Measurements from ENCODE around the gene S100B. TPM values are rescaled to one million over a fixed set of nuclear protein-coding genes. Genes with fewer than 3 reads are reported as not detected.

The S100B gene
- total and polyA plus RNA-seq, 9 of the 15 experiments (the other 6 are each of a cell fraction or from before 2014, with no cell fraction given): not detected

GRCh38 chr21:46616050-46616449 is 11.2 kb upstream of the S100B start:
- BruUV-seq (replicated peaks): no TSS peak
- no peak overlapping the region for H3K4me2 ChIP-seq (ENCODE audit: insufficient read depth, low read length)
- no peaks in the 10 kb centered on the region; the same call in 1 of the 2 replicates for H3K9me3 ChIP-seq (replicated peaks; ENCODE audit: control insufficient read depth, insufficient read depth, low read depth, low read length)
- H3K4me1 ChIP-seq (replicated peaks in 1 of 2; ENCODE audit: control insufficient read depth in 2 of 2, insufficient read depth in 2 of 2, low read length in 2 of 2): no peaks in the 10 kb centered on the region
- FAIRE-seq: no peak
- intact Hi-C loops (cut with micrococcal nuclease): no loop called here
- no peaks in the 10 kb centered on the region for H3K79me2 ChIP-seq (ENCODE audit: control insufficient read depth, insufficient read depth, low read length)
- H3K27ac ChIP-seq (ENCODE audit: extremely low read depth, low read depth, low read length): no peak overlapping the region
- ATAC-seq: no peak
- CTCF ChIA-PET (ENCODE audit: low intra/inter-chr PET ratio): no interaction called here
- 5% methylated on average over 2 of the region's 2 CpGs for WGBS (ENCODE audit: insufficient coverage, low coverage, missing lambda C conversion rate)
- POLR2A ChIA-PET: no interaction called here
- H3K9ac ChIP-seq (ENCODE audit: insufficient read depth in 1 of 2, low read depth in 2 of 2, low read length in 2 of 2): no peak overlapping the region
- no peaks in the 10 kb centered on the region for H3K36me3 ChIP-seq (ENCODE audit: control insufficient read depth, insufficient read depth, low read length)
- no peak for DNase-seq (ENCODE audit: extremely low read depth in 1 of 4, low spot score in 3 of 4)
- peaks cover 15 to 17% of the 10 kb centered on the region in 2 experiments for H3K27me3 ChIP-seq (ENCODE audit: control insufficient read depth in 2 of 2, insufficient read depth in 2 of 2, low read length in 2 of 2)
- TF ChIP-seq ADNP (tag; IDR thresholded peaks at IDR 0.05) (no peak), ATF4 (CRISPR knock-in tag; IDR thresholded peaks at IDR 0.05) (no peak), POU5F1 (IDR thresholded peaks at IDR 0.05; ENCODE audit: borderline replicate concordance, low read depth, low read length, partially characterized antibody) (no peak), GTF2B (IDR thresholded peaks at IDR 0.05; ENCODE audit: extremely low read depth, insufficient read length) (no peak), MED1 (CRISPR knock-in tag; IDR thresholded peaks at IDR 0.05; ENCODE audit: borderline replicate concordance) (no peak), TAF7 (tag; IDR thresholded peaks at IDR 0.05) (no peak), ZNF277 (CRISPR knock-in tag; IDR thresholded peaks at IDR 0.05; ENCODE audit: borderline replicate concordance) (no peak), HINFP (tag; conservative IDR thresholded peaks at IDR 0.05; ENCODE audit: low read depth) (no peak), CAMTA2 (CRISPR knock-in tag; conservative IDR thresholded peaks at IDR 0.05) (no peak), ZNF592 (IDR thresholded peaks at IDR 0.05) (no peak), MYNN (IDR thresholded peaks at IDR 0.05) (no peak), MYNN (CRISPR knock-in tag; IDR thresholded peaks at IDR 0.05) (no peak), COPS2 (conservative IDR thresholded peaks at IDR 0.05) (no peak), TRIM24 (IDR thresholded peaks at IDR 0.05) (no peak), FOSL1 (tag; conservative IDR thresholded peaks at IDR 0.05) (no peak), NFXL1 (CRISPR knock-in tag; IDR thresholded peaks at IDR 0.05) (no peak)
- H3K9me1 ChIP-seq (ENCODE audit: control insufficient read depth, insufficient read depth, low read length): no peaks in the 10 kb centered on the region
- in situ Hi-C loops (cut with MboI): no loop called here
- no peak overlapping the region for H2AFZ ChIP-seq (ENCODE audit: low read depth, low read length)
- H3K4me3 ChIP-seq: no peak overlapping the region
- no peaks in the 10 kb centered on the region for H4K20me1 ChIP-seq (replicated peaks; ENCODE audit: control insufficient read depth, insufficient read depth, low read length)

Measured in K562 (cell line).